Epithelial cell of alveolus of lung (primary cell): ENCODE data around the gene PPP1R14D. TPM values are rescaled to one million over a fixed set of nuclear protein-coding genes. Genes with fewer than 3 reads are reported as not detected.

Experiments
- total RNA-seq: library from RNA; depleted of rRNA; stranded (reverse); fragments of >200 nt; gene quantifications from 2 replicates; pipeline ENCODE4 v1.2.1, GENCODE V29; 2015

The PPP1R14D gene
- not detected in 2 replicates for total RNA-seq

GRCh38 chr15:40828447-40829036 is at the start of gene PPP1R14D:
Gene PPP1R14D, minus strand, starts transcription at chr15:40828708. Its CDS starts 67 bp downstream, at chr15:40828641.

GRCh38 chr15:40873694-40874561 is 45.4 kb upstream of the PPP1R14D start, which contains the start of gene RHOV:
Gene RHOV, minus strand, starts transcription at chr15:40874234. Its CDS starts 95 bp downstream, at chr15:40874139.

GRCh38 chr15:40843885-40844695 is 15.6 kb upstream of the PPP1R14D start, which contains the start of gene SPINT1:
Gene SPINT1, plus strand, starts transcription at chr15:40844048. Its CDS starts 507 bp downstream, at chr15:40844555.

GRCh38 chr15:40807028-40807887 is 21.2 kb downstream of the PPP1R14D start, which contains the start of the genes DNAJC17 and ZFYVE19:
Gene DNAJC17, minus strand, starts transcription at chr15:40807473. Its CDS starts 27 bp downstream, at chr15:40807446.
Gene ZFYVE19, plus strand, starts transcription at chr15:40807089. Its CDS starts 501 bp downstream, at chr15:40807590.

GRCh38 chr15:40769274-40770146 is 59.0 kb downstream of the PPP1R14D start, which contains the start of gene C15orf62:
Gene C15orf62, plus strand, starts transcription at chr15:40769980. Its CDS starts 516 bp downstream, at chr15:40770496.

Other genes with a start within 250 kb of the PPP1R14D start
- 7.9 and 16.4 TPM in 2 replicates for gene KNL1, start 234.5 kb downstream of the PPP1R14D start, total RNA-seq
- 4.2 and 11.5 TPM in 2 replicates for gene RAD51, start 133.5 kb downstream of the PPP1R14D start, total RNA-seq
- 20.5 and 21.7 TPM in 2 replicates for gene RMDN3, start 73.5 kb downstream of the PPP1R14D start, total RNA-seq
- gene GCHFR, start 64.6 kb downstream of the PPP1R14D start, total RNA-seq: 7.7 and 11.5 TPM in 2 replicates
- gene C15orf62, start 58.7 kb downstream of the PPP1R14D start, total RNA-seq: not detected in 2 replicates
- 16.3 and 40.4 TPM in 2 replicates for gene ZFYVE19, start 21.6 kb downstream of the PPP1R14D start, total RNA-seq
- 25.0 and 63.8 TPM in 2 replicates for gene DNAJC17, start 21.2 kb downstream of the PPP1R14D start, total RNA-seq
- gene SPINT1, start 15.3 kb upstream of the PPP1R14D start, total RNA-seq: 4.1 and 31.0 TPM in 2 replicates
- not detected in 2 replicates for gene RHOV, start 45.5 kb upstream of the PPP1R14D start, total RNA-seq
- gene VPS18, start 65.7 kb upstream of the PPP1R14D start, total RNA-seq: 35.7 and 39.4 TPM in 2 replicates
- 0.88 and 3.1 TPM in 2 replicates for gene DLL4, start 100.6 kb upstream of the PPP1R14D start, total RNA-seq
- gene CHAC1, start 124.8 kb upstream of the PPP1R14D start, total RNA-seq: 5.0 and 63.6 TPM in 2 replicates